Mesendoderm (in vitro differentiated cells): Measurements from ENCODE around the gene ENTPD3.

Experiments
- DNase-seq: peaks from one replicate; pipeline ENCODE4 v3.0.0; 2013
- H2AK5ac ChIP-seq: 2 replicates; pipeline ENCODE4 v1.6.1; 2013; ENCODE audit warnings: low read length, inconsistent platforms
- H2BK120ac ChIP-seq: 2 replicates; pipeline ENCODE4 v1.6.1; 2013; ENCODE audit warnings: low read depth, mild to moderate bottlenecking, low read length, moderate library complexity, mixed read lengths
- H2BK15ac ChIP-seq: replicated peaks from 2 replicates; pipeline ENCODE4 v1.6.1; 2013; ENCODE audit warnings: low read depth, mild to moderate bottlenecking, moderate library complexity
- H2BK5ac ChIP-seq: 2 replicates; pipeline ENCODE4 v1.6.1; 2013; ENCODE audit warnings: low read length, inconsistent platforms
- H3K18ac ChIP-seq: 2 replicates; pipeline ENCODE4 v1.6.1; 2013; ENCODE audit warnings: mild to moderate bottlenecking, low read length, mixed read lengths
- H3K23ac ChIP-seq: one replicate; pipeline ENCODE4 v1.6.1; 2013; ENCODE audit warnings: low read length
- H3K27ac ChIP-seq: 2 replicates; pipeline ENCODE4 v1.5.1; 2013; ENCODE audit warnings: low read depth, mild to moderate bottlenecking, inconsistent platforms, low read length, moderate library complexity
- H3K27me3 ChIP-seq: 2 replicates; pipeline ENCODE4 v1.6.1; 2013; ENCODE audit warnings: low read length, control low read depth, mild to moderate bottlenecking, inconsistent platforms; ENCODE audit not compliant: insufficient read depth, poor library complexity
- H3K36me3 ChIP-seq: 2 replicates; pipeline ENCODE4 v1.6.1; 2013; ENCODE audit warnings: low read length, inconsistent platforms; ENCODE audit not compliant: control insufficient read depth, insufficient read depth
- H3K4ac ChIP-seq: one replicate; pipeline ENCODE4 v1.6.1; 2013; ENCODE audit warnings: low read depth, mild to moderate bottlenecking, low read length, moderate library complexity
- H3K4me1 ChIP-seq: 2 replicates; pipeline ENCODE4 v1.6.1; 2013; ENCODE audit warnings: low read depth, low read length, inconsistent platforms; ENCODE audit not compliant: control insufficient read depth
- H3K4me2 ChIP-seq: 2 replicates; pipeline ENCODE4 v1.6.1; 2013; ENCODE audit warnings: low read length
- H3K4me3 ChIP-seq: 2 replicates; pipeline ENCODE4 v1.5.1; 2013; ENCODE audit warnings: mild to moderate bottlenecking, low read length
- H3K56ac ChIP-seq: one replicate; pipeline ENCODE4 v1.6.1; 2013; ENCODE audit warnings: low read length
- H3K79me1 ChIP-seq: 2 replicates; pipeline ENCODE4 v1.6.1; 2013; ENCODE audit warnings: low read length, inconsistent platforms
- H3K79me2 ChIP-seq: 2 replicates; pipeline ENCODE4 v1.6.1; 2013; ENCODE audit warnings: mild to moderate bottlenecking, low read length; ENCODE audit not compliant: control insufficient read depth, insufficient read depth
- H3K9ac ChIP-seq: 2 replicates; pipeline ENCODE4 v1.6.1; 2013; ENCODE audit warnings: low read length, inconsistent platforms
- H4K5ac ChIP-seq: one replicate; pipeline ENCODE4 v1.6.1; 2013; ENCODE audit warnings: low read length
- H4K8ac ChIP-seq: one replicate; pipeline ENCODE4 v1.6.1; 2013; ENCODE audit warnings: low read depth, mild to moderate bottlenecking, control low read depth, low read length, moderate library complexity
- WGBS: extraction: QIAGEN DNeasy Blood & Tissue Kit; methylation state at CpG from one replicate; pipeline ENCODE4 v1.1.7; 2013; ENCODE audit warnings: low lambda C conversion rate, missing lambda C conversion rate; ENCODE audit not compliant: insufficient coverage; ENCODE audit errors: extremely low coverage; 5-methylcytosine and 5-hydroxymethylcytosine counted together

Gene ENTPD3

GRCh38 chr3:40355410-40355809 is 31.6 kb upstream of the ENTPD3 start:
- WGBS: no CpG with 5 or more reads among the region's 2 CpGs
- Histone ChIP-seq H3K18ac (no peak overlapping the region), H4K5ac (no peak overlapping the region), H3K4me1 (no peaks in the 10 kb centered on the region), H3K79me1 (no peaks in the 10 kb centered on the region), H3K56ac (no peak overlapping the region), H3K27ac (no peak overlapping the region), H2BK120ac (no peak overlapping the region), H4K8ac (no peak overlapping the region), H3K36me3 (no peaks in the 10 kb centered on the region), H3K4me3 (no peak overlapping the region), H3K4ac (no peak overlapping the region), H3K79me2 (no peaks in the 10 kb centered on the region), H3K27me3 (no peaks in the 10 kb centered on the region), H3K23ac (no peak overlapping the region), H2AK5ac (no peak overlapping the region), H3K4me2 (no peak overlapping the region), H2BK5ac (no peak overlapping the region), H2BK15ac (no peak overlapping the region), H3K9ac (no peak overlapping the region)
- no peak for DNase-seq

DNA sequence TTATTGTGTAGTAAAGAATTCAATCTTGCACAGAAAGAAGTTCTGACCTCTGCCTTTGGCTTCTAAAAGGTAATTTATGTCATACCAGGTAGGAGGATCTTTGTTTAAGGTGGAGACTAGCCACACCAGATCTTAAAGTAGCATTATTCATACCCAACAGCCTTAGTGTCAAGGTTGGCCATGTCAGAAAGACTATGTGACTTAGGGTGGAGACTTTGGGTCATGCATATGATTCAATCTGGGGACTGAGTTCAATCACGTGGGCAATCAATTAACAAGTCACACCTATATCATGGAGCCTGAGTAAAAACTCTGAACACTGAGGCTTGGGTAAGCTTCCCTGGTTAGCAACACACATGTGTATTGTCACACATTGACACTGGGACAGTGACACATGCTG is 28.5 kb upstream of the ENTPD3 start:
- Histone ChIP-seq H3K9ac (no peak overlapping the region), H2BK5ac (no peak overlapping the region), H3K4me1 (no peaks in the 10 kb centered on the region), H4K5ac (no peak overlapping the region), H3K18ac (no peak overlapping the region), H3K4me3 (no peak overlapping the region), H3K4me2 (no peak overlapping the region), H3K79me2 (no peaks in the 10 kb centered on the region), H3K27me3 (no peaks in the 10 kb centered on the region), H2BK15ac (no peak overlapping the region), H2AK5ac (no peak overlapping the region), H3K27ac (no peak overlapping the region), H3K79me1 (no peaks in the 10 kb centered on the region), H3K56ac (no peak overlapping the region), H3K4ac (no peak overlapping the region), H3K36me3 (no peaks in the 10 kb centered on the region), H2BK120ac (no peak overlapping the region), H4K8ac (no peak overlapping the region), H3K23ac (no peak overlapping the region)
- no CpG with 5 or more reads among the region's 1 CpG for WGBS
- DNase-seq: no peak

- Histone ChIP-seq H3K4me2 (no peak overlapping the region), H3K56ac (no peak overlapping the region), H3K36me3 (no peaks in the 10 kb centered on the region), H3K23ac (no peak overlapping the region), H2BK120ac (no peak overlapping the region), H3K4me1 (no peaks in the 10 kb centered on the region), H3K27me3 (no peaks in the 10 kb centered on the region), H2BK15ac (no peak overlapping the region), H2AK5ac (no peak overlapping the region), H3K79me2 (no peaks in the 10 kb centered on the region), H3K4me3 (no peak overlapping the region), H4K8ac (no peak overlapping the region), H3K27ac (no peak overlapping the region), H3K18ac (no peak overlapping the region), H4K5ac (no peak overlapping the region), H3K79me1 (no peaks in the 10 kb centered on the region), H3K9ac (no peak overlapping the region), H2BK5ac (no peak overlapping the region), H3K4ac (no peak overlapping the region)
- no CpG with 5 or more reads among the region's 2 CpGs for WGBS
- DNase-seq: no peak
Measured at GRCh38 chr3:40363674-40364073, 23.3 kb upstream of the ENTPD3 start.

DNA sequence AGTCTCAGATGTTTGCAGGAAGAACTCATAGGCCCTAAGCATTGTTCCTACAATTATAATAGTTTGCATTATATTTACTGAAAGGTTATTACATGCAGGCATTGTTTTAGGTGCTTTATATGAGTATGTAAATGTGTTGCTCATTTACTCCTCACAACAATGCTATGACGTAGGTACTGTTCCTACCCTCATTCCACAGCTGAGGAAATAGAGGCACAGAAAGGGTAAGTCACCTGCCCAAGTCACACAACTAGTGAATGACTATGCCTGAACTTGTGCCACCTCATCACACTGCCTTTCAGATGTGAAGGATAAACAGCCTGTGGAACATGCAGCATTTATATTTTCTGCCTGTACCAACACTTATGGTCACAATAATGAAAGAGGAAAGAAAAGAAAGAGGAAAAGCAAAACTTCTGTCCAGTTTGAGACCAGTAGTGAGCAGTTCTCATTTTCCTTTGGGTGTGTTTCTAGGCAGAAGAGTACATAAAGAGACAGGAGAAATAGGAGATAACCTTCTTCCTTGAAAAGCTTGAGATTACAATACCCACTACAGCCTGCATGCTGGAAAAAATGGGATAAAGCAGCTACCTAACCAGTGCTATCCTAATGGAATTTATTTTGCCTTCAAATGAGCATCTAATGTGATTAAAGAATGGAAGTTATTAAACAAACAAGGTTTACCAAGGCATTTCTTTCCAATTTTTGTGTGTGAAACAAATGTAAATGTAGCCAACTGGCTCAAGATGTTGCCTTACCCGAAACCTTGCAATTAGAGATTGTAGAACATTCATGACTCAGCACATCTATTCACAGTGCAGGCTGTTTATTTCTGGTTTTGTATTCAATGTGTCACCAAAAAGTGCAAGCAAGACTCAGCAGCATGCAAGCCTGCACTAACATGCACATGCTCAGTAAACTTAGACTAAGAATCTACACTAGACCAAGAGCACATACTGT is 20.5 kb upstream of the ENTPD3 start:
- Histone ChIP-seq H2BK120ac (no peak overlapping the region), H3K27me3 (no peaks in the 10 kb centered on the region), H3K23ac (no peak overlapping the region), H3K36me3 (no peaks in the 10 kb centered on the region), H3K9ac (no peak overlapping the region), H2AK5ac (no peak overlapping the region), H3K4me1 (no peaks in the 10 kb centered on the region), H3K79me1 (no peaks in the 10 kb centered on the region), H3K27ac (no peak overlapping the region), H3K4me3 (no peak overlapping the region), H3K4ac (no peak overlapping the region), H3K18ac (no peak overlapping the region), H4K8ac (no peak overlapping the region), H4K5ac (no peak overlapping the region), H3K4me2 (no peak overlapping the region), H3K56ac (no peak overlapping the region), H2BK5ac (no peak overlapping the region), H3K79me2 (no peaks in the 10 kb centered on the region), H2BK15ac (no peak overlapping the region)
- DNase-seq: no peak
- no CpG with 5 or more reads among the region's 2 CpGs for WGBS

GRCh38 chr3:40369716-40370115 is 17.3 kb upstream of the ENTPD3 start:
- H3K4me1 ChIP-seq: no peaks in the 10 kb centered on the region
- H3K79me2 ChIP-seq: no peaks in the 10 kb centered on the region
- no peak overlapping the region for H3K9ac ChIP-seq
- H2BK15ac ChIP-seq: no peak overlapping the region
- H2BK5ac ChIP-seq: no peak overlapping the region
- no peak overlapping the region for H4K8ac ChIP-seq
- no peak overlapping the region for H3K27ac ChIP-seq
- no peaks in the 10 kb centered on the region for H3K36me3 ChIP-seq
- no peak overlapping the region for H3K4me3 ChIP-seq
- WGBS: no CpG with 5 or more reads among the region's 1 CpG
- H3K23ac ChIP-seq: no peak overlapping the region
- no peak overlapping the region for H3K18ac ChIP-seq
- no peaks in the 10 kb centered on the region for H3K79me1 ChIP-seq
- H4K5ac ChIP-seq: no peak overlapping the region
- no peak overlapping the region for H2AK5ac ChIP-seq
- no peak overlapping the region for H3K4me2 ChIP-seq
- H3K27me3 ChIP-seq: no peaks in the 10 kb centered on the region
- no peak overlapping the region for H3K4ac ChIP-seq
- H3K56ac ChIP-seq: no peak overlapping the region
- DNase-seq: no peak
- no peak overlapping the region for H2BK120ac ChIP-seq

DNA sequence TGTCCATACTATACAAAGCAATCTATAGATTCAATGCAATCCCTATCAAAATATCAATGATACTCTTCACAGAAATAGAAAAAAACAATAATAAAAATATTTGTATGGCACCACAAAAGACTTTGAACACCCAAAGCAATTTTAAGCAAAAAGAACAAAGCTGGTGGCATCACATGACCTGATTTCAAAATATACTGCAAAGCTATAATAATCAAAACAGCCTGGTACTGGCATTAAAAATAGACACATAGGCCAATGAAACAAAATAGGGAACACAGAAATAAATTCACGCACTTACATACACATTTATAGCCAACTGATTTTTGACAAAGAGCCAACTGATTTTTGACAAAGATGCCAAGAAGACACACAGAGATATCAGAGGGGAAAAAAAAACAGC is 9.2 kb upstream of the ENTPD3 start:
- H3K4ac ChIP-seq: no peak overlapping the region

More for the DNA sequence above, 9.2 kb upstream of the ENTPD3 start:
- no peak overlapping the region for H3K4me2 ChIP-seq
- no peak overlapping the region for H4K5ac ChIP-seq
- no peaks in the 10 kb centered on the region for H3K79me1 ChIP-seq
- no peak overlapping the region for H3K27ac ChIP-seq
- no peaks in the 10 kb centered on the region for H3K27me3 ChIP-seq
- no peak overlapping the region for H2BK120ac ChIP-seq
- no peak overlapping the region for H2BK15ac ChIP-seq
- H3K18ac ChIP-seq: no peak overlapping the region
- H3K4me1 ChIP-seq: no peaks in the 10 kb centered on the region
- no peak overlapping the region for H3K4me3 ChIP-seq
- H3K56ac ChIP-seq: no peak overlapping the region
- WGBS: no CpG with 5 or more reads among the region's 1 CpG
- H3K9ac ChIP-seq: no peak overlapping the region
- H3K23ac ChIP-seq: no peak overlapping the region
- no peak overlapping the region for H2BK5ac ChIP-seq
- no peak overlapping the region for H2AK5ac ChIP-seq
- H4K8ac ChIP-seq: no peak overlapping the region
- no peaks in the 10 kb centered on the region for H3K36me3 ChIP-seq
- H3K79me2 ChIP-seq: no peaks in the 10 kb centered on the region
- no peak for DNase-seq
